NCI-H1930 (cell line): Measurements from ENCODE around the gene TOB1.

Experiments used
- DNase-seq, 2 experiments: peaks; one replicate each; lab custom pipeline; 2025; lab: John Stamatoyannopoulos, UW

TOB1 gene

DNA sequence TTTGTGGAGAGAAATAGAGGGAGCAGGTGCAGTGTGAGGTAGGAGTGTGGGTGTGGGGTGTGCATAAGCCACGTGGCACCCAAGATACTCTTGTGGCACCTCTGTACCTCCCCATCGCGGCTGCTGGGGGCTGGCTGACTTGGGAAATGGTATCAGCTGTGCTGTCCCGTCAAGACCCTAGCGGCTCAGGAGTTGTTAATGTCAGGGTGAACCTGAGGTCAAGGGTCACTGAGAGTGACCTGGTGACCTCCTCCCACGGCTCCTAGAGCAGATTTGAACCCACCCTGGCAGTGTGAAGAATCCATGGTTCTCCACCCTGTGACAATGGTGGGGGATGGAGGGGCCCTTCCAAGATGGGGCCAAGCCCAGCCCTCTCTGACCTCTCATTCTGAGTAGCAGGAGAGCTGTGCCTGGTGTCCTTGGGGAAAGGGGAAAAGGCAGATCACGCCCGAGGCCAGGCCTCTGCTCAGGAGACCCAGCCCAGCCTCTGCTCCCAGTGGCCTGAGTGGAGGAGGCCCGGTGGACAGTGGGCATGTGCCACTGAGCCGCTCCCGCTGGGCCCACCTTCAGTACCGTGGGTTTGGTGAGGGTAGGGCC lies 33.8 kb downstream of the TOB1 start:
- no peak for DNase-seq

DNA sequence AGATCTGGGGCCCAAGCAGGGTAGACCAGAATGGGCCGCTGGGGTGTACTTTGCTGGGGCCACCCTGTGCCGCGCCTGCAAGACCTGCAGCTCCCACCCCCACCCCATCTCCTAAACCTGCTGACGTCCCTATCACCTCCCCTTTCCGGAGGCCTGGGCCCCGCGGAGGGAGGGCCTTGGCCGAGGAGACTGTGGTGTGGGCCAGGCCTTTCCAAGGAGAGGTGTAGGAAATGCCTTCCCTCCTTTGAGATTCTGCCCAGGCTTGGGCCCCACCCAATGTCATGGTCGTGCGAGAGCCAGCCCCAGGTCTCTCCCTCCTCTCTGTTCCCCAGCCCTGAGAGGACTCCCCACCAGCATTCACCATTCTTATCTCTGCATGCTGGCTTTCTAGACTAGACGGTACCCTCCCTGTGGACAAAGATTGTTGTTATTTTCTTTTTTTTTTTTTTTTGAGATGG lies 34.7 kb downstream of the TOB1 start:
- DNase-seq, result no peak

DNA sequence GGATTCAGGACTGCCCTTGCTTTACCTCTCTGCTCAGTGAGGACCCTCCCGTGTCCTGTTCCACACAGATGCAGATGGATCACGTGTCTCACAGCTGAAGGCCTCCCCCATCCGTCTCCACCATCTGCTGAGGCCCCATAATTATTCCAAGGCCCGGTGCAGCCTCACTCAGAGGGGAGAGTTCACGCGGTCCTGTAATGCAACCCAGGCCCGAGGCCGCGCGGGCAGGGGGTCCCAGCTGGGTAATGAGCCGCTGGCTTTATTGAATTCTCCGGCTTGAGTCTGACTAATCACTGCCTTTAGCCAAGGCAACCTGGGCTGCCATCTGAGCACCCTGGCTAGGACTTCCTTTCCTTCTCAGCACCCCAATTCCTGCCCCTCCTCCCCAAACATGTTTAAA lies 35.2 kb downstream of the TOB1 start:
- DNase-seq, result no peak

DNA sequence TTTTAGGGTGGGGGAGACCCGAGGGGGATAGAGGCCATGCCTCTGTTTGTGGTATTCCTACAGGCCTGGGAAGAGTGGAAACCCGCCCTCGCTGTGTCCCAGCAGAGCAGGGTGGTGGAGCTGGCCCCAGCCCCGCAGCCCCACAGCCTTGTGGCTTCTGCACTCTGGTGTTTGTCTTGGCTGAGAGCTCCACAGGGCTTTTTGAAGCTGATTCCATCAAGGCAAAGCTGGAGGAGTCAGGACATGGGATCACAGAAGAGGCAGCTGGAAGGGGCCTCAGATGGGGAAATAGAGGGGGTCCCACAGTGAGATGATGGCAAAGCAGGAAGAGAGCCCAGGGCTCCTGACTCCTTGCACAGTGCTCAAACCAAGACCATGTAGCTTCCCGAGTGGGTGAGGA lies 35.8 kb downstream of the TOB1 start:
- DNase-seq, result no peak

DNA sequence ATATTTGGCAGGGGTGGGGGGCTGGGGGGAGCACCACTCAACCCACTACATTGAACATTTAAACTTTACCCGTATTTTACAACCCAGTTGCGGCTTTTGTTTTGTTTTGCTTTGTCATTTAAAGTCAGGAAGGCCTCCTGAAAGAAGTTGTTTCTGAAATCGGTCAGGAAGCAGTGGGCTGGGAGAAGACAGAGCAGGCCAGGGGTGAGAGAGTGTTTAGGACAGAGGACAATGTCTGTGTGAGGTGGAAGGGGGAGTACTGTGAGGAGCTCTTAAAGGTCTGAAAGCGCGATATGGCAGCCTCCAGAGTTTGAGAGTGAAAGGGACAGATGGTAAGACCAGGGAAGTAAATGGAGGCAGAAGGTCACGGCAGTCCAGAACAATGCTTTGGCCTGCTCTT lies 36.8 kb downstream of the TOB1 start:
- no peak for DNase-seq

DNA sequence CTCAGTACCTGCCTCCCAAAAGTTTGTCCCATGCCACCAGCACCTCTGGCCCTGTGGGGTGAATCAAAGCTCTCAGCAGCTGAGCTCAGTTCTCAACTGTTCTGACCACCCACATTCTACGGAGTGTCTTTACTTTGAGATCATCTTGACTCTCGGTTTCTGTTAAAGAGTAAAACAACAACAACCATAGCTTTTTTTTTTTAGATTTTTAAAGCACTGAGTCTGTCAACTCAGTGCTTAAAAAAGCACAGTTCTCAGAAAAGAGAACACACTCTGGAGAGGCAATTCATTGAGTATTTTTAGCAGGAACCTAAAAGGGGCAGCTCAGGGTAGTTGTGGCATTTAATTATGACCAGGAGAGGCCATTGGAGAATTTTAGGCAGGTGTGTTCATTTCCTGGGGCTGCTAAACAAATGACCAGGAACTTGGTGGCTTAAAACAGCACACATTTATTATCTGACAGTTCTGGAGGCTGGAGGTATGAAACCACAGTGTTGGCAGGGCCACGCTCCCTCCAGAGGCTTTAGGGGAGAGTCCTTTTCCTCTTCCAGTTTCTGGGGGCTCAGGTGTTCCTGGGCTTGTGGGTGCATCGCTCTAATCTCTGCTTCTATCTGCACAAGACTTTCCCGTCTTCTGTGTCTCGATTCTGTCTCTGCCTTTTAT lies 37.5 kb downstream of the TOB1 start:
- no peak for DNase-seq

DNA sequence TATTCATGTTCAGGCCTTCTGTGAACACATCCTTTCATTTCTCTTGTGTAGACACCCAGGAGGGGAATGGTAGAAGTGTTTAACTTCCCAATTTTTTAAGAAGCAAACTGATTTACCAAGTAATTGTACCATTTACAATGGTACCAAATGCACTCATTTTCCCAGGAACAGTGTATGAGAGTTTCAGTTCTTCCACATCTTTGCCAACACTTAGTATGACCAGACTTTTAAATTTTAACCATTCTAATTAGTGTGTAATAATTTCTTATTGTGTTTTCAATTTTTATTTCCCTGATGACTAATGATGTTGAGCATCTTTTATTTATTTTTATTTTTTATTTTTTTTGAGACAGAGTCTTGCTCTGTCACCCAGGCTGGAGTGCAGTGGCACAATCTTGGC lies 41.0 kb downstream of the TOB1 start:
- DNase-seq, result no peak

DNA sequence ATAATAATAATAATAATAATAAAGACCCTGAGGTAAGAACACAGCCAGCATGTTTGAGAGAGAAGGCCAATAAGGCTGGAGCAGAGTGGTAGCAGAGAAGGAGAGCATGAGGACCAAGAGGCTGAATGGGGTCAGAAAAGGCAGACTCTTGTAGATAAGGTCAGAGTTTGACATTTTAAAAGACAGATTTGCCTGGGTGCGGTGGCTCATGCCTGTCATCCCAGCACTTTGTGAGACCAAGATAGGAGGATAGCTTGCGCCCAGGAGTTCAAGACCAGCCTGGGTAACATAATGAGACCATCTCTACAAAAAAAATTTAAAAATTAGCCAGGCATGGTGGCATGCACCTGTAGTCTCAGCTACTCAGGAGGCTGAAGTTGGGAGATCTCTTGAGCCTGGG lies 41.7 kb downstream of the TOB1 start:
- no peak for DNase-seq

DNA sequence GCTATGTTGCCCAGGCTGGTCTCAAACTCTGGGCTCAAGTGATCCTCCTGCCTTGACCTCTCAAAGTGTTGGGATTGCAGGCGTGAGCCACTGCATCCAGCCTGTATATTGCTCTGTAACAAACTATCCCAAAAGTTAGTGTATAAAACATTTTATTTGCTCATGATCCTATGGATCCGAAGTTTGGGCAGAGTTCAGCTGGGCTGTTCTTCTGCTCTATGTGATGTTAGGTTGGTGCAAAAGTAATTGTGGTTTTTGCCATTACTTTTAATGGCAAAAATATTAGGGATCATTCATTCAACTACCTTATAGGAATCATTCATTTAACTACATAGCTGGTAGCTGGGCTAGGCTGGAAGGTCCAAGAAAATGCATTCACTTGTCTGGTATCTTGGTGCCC lies 43.6 kb downstream of the TOB1 start:
- DNase-seq, result no peak

DNA sequence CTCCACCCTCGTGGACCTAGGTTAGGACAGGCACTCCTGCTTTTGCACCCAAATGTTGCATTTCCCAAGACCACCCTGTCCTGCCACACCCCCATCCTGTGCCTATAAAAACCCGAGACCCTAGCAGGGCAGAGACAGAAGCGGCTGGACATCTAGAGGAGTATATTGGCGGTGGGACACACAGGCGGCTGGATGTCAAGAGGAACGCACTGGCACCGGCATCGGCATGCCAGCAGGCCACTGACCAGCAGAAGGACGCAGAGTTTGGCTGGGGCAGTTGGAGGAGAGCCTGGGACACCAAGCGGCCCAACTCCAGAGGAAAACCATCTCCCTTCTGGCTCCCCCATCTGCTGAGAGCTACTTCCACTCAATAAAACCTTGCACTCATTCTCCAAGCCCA lies 45.5 kb downstream of the TOB1 start:
- no peak for DNase-seq

DNA sequence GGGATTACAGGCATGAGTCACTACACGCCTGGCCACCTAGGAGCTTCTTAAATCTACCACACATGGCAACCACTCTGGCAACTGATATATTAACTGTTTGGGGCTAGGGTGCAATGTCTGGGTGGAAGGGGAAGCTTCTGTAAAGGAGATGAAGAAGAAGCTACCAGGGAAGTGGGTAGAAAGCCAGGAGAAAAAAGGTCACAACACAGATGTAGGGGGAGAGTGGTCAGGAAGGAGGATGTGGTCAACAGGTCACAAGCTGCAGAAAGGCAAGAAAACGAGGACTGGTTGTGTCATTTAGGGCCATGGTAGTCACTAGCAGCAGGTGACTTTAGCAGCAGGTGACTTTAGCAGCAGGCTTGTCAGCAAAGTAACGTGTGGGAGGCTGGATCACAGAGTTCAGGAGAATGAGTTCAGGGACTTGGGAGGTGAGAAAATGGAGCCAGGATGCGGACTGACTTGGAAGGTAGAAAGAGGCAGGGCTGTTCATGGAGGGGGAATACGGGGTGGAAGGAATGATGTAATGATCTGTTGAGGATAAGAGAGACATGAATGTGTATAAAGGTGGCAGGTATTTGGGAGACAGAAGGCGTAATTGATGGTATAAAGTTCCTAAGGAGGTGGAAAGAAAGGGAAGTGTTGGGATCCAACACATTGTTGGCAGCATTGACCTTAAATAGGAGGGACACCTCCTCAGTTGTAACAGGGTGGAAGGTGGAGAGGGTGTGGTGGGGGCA lies 47.1 kb downstream of the TOB1 start:
- DNase-seq, result no peak

DNA sequence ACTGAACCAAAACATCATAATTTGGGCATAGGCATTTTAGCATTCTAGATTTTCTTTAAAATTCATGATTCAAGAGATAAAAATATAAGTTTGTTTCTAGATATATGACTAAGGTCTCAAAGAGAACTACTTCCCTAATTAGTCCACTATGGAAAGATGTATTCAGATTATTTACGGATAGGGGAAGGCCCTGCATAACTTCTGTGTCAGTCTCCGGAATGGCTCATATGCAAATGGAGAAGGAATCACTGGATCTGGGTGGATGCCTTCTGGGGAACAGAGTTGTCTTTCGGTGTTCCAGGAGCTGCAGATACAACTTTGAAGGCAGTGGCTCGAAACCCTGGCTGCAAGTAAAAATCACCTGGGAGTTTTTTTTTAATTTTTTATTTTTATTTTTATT lies 47.9 kb downstream of the TOB1 start:
- DNase-seq, result no peak

DNA sequence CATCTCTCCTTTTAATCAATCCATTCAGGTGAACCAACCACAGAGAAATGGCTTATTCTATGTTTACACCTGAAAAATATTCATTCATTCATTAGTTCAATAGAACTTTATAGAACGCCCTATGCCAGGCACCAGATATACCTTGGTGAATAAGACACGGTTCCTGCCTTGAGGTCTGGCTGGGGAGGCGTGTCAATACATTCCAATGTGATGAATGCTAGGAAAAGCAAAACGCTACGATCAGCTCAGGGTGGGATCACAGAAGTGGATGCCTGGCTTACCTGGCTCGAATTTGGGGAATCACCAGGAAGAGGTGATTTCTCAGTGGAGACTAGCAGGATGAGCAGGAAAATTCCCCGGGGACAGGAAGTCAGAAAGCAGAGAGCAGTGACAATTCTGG lies 48.3 kb downstream of the TOB1 start:
- no peak for DNase-seq

DNA sequence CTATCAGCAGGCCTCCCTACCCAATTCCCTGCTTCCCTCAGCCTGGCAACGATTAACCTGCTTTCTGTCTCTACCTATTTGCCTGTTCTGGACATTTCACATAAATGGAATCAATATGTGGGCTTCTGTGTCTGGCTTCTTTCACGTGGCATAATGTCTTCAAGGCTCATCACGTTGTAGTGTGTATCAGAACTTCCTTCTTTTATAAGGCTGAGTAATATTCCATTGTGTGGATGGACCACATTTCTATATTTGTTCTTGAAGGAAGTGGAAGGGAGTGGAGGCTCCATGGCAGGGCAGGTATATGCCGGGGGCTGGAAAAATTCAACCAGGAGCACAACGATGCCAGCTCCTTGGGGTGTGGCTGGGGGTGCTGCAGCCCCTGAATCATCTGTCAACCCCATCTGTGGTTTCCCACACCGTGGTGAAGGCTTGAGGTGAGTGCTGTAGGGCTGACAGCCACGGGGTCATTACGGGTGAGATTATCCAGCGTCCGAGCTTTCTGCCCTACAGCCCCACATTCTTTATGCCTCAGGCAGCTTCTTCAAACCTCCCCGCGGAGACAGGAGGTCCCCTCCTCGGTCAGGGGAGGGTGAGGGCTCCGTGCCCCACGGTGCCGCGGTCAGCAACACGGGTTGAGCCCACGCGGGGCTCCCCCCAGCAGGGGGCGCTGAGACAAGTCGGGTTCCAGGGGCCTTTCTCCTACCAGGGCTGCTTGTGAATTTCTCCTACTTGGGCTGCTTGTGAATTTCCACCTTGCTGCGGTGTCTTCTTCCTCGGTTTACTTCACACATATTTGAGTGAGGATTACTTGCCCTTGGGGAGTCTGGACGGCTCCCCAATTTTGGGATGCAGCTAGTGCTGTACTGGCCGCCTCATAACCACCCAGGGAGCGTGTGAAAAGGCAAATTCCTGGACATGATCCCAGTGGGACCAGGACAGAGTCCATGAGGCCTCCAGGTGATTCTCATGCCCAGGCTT lies 49.1 kb downstream of the TOB1 start:
- peak in 1 of 2 experiments; percentile 46 for DNase-seq

DNA sequence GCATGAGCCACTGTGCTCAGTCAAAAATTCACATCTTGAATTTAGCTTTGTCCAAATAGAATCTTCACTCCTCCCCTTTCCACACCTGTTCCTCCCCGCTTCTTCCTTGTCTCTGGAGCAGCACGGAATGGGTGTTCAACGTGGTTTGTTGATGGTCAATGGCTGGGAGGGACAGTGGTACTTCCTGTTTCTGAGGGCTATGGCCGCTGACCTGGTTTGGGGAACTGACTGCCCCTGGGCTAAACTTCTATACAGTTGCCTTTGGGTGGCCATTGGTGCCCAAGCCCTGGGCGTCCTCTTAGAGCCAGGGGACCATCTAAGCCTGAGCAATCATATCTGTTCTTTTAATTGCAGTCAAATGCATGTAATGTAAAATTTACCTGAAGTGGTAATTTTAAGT lies 49.9 kb downstream of the TOB1 start:
- no peak for DNase-seq

DNA sequence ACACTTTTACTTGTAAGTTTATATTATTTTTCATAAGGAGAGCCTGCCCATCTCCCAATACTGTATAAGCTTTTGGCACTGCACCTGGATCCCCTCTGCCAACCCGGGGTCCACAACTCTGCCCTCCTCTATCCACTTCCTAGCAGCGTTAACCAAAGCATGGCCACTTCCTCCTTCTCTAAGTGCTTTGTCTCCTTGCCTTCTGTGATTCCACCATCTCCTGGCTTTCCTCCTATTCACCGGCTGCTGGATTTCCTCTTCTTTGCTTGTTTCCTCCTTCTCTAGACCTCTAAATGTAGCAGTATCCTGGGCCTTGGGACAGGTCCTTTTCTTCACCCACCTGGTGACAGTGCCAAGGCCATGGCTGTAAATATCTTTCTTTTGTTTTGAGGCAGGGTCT lies 50.8 kb downstream of the TOB1 start:
- no peak for DNase-seq

DNA sequence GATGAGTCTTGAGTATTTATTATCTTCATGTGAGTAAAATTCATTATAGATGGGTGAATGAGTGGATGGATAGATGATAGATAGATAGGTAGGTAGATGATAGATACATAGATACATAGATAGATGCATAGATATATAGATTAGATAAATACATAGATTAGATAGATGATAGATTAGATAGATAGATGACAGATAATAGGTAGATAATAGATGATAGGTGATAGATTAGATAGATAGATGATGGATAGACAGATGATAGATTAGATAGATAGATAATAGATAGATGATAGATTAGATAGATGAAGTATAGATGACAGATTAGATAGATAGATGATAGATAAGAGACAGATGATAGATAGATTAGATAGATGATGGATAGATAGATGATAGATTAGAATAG lies 52.6 kb downstream of the TOB1 start:
- DNase-seq, result no peak
